GM18526 (cell line): Measurements from ENCODE around the gene RTL3.

Source experiments
- POLR2A ChIP-seq: IDR thresholded peaks from 3 replicates; pipeline ENCODE4 v1.6.1; 2011; ENCODE audit not compliant: insufficient read length; ENCODE audit errors: extremely low read depth

Gene RTL3

GRCh38 chrX:78643874-78644273, 15.3 kb downstream of the RTL3 start:
- TF ChIP-seq POLR2A: no peak

GRCh38 chrX:78643096-78643495, 16.0 kb downstream of the RTL3 start:
- no peak for TF ChIP-seq POLR2A

GRCh38 chrX:78624962-78625909, 33.9 kb downstream of the RTL3 start:
- no peak for TF ChIP-seq POLR2A

GRCh38 chrX:78624426-78624825, 34.7 kb downstream of the RTL3 start:
- TF ChIP-seq POLR2A: no peak

GRCh38 chrX:78622831-78623230, 36.3 kb downstream of the RTL3 start:
- TF ChIP-seq POLR2A: no peak

GRCh38 chrX:78619834-78620233, 39.3 kb downstream of the RTL3 start:
- TF ChIP-seq POLR2A: no peak

- no peak for TF ChIP-seq POLR2A
Measured at GRCh38 chrX:78618987-78619386, 40.1 kb downstream of the RTL3 start.

- no peak for TF ChIP-seq POLR2A
Measured at GRCh38 chrX:78614264-78614663, 44.9 kb downstream of the RTL3 start.
